ENCODE data around the gene COL13A1. TPM values are rescaled to one million over a fixed set of nuclear protein-coding genes. Genes with fewer than 3 reads are reported as not detected.

The COL13A1 gene
- total RNA-seq, 4 donors from 2014 or later, result 0.19 to 6.9 (median 2.4) TPM

GRCh38 chr10:69880301-69881081 lies 78.8 kb downstream of the COL13A1 start:
- Histone ChIP-seq H3K4me1 (no peaks in the 10 kb centered on the region), H3K27me3 (no peaks in the 10 kb centered on the region), H3K4me3 (no peak overlapping the region), H3K9me3 (no peaks in the 10 kb centered on the region), H3K36me3 (no peaks in the 10 kb centered on the region), H3K27ac (no peak overlapping the region)
- TF ChIP-seq POLR2A (IDR thresholded peaks at IDR 0.05) (no peak), CTCF (IDR thresholded peaks at IDR 0.05 in 4 of 5, conservative IDR thresholded peaks at IDR 0.05 in 1 of 5) (no peak)
- in situ Hi-C loops (cut with MboI; ENCODE audit: low sequenced_read_pairs in 4 of 4) (no loop called here), intact Hi-C loops (cut with DNase I; ENCODE audit: low total_unique reads) (no loop called here)
- ATAC-seq (no peak), DNase-seq (no peak)

GRCh38 chr10:69881202-69881601 lies 79.5 kb downstream of the COL13A1 start:
- no peaks in the 10 kb centered on the region for H3K9me3 ChIP-seq
- TF ChIP-seq POLR2A (IDR thresholded peaks at IDR 0.05), result no peak
- no peak for TF ChIP-seq CTCF (IDR thresholded peaks at IDR 0.05 in 4 of 5, conservative IDR thresholded peaks at IDR 0.05 in 1 of 5)
- no peak overlapping the region for H3K27ac ChIP-seq
- in situ Hi-C loops (cut with MboI; ENCODE audit: low sequenced_read_pairs in 4 of 4), result no loop called here
- intact Hi-C loops (cut with DNase I; ENCODE audit: low total_unique reads), result no loop called here
- H3K4me1 ChIP-seq, result no peaks in the 10 kb centered on the region
- no peak for ATAC-seq
- no peaks in the 10 kb centered on the region for H3K27me3 ChIP-seq
- H3K4me3 ChIP-seq, result no peak overlapping the region
- no peaks in the 10 kb centered on the region for H3K36me3 ChIP-seq
- DNase-seq, result no peak

- intact Hi-C loops (cut with DNase I; ENCODE audit: low total_unique reads), result loop anchor here (1.0 to 2.0 kb wide), 2 partner anchors 17 to 31 kb away; no protein-coding TSS in a partner anchor
- peak; percentile 88 to 91 for ATAC-seq
Observed at GRCh38 chr10:69883310-69884023, 81.8 kb downstream of the COL13A1 start.

DNA sequence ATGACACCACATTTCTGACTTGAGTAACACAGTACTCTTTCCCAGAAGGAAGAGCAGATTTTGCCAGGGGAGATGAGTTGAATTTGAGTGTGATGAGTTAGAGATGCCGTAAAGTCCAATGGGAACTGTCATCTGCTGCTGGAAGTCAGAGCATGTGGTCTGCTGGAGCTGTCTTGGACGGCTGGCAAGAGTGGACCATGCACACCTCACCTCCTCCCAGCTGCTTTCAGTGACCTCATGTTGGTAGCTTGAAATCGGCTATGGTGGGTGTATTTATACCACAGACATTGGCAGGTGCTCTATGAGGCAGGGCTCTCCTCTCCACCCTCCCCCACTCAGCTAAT lies 82.3 kb downstream of the COL13A1 start:
- DNase-seq (no peak), ATAC-seq (peak in 1 of 2 donors; percentile 18)
- no peak overlapping the region for H3K4me3 ChIP-seq
- no peak for TF ChIP-seq POLR2A (IDR thresholded peaks at IDR 0.05)
- TF ChIP-seq CTCF (IDR thresholded peaks at IDR 0.05 in 4 of 5, conservative IDR thresholded peaks at IDR 0.05 in 1 of 5), result no peak
- no peaks in the 10 kb centered on the region for H3K4me1 ChIP-seq
- intact Hi-C loops (cut with DNase I; ENCODE audit: low total_unique reads) (no loop called here), in situ Hi-C loops (cut with MboI; ENCODE audit: low sequenced_read_pairs in 4 of 4) (no loop called here)
- no peak overlapping the region for H3K27ac ChIP-seq
- no peaks in the 10 kb centered on the region for H3K9me3 ChIP-seq
- peaks cover 0 to 3% of the 10 kb centered on the region in 2 donors for H3K36me3 ChIP-seq
- H3K27me3 ChIP-seq, result no peaks in the 10 kb centered on the region

More at GRCh38 chr10:69883310-69884023, 81.8 kb downstream of the COL13A1 start:
- H3K27me3 ChIP-seq, result no peaks in the 10 kb centered on the region
- TF ChIP-seq CTCF (IDR thresholded peaks at IDR 0.05 in 4 of 5, conservative IDR thresholded peaks at IDR 0.05 in 1 of 5) (peak in 4 of 5 experiments; percentile 45 to 66 (median 49)), POLR2A (IDR thresholded peaks at IDR 0.05) (no peak)
- DNase-seq, result peak; percentile 45 to 66
- in situ Hi-C loops (cut with MboI; ENCODE audit: low sequenced_read_pairs in 4 of 4), result no loop called here
- H3K9me3 ChIP-seq, result no peaks in the 10 kb centered on the region
- H3K4me1 ChIP-seq, result no peaks in the 10 kb centered on the region
- H3K4me3 ChIP-seq, result no peak overlapping the region
- peak overlapping the region in 1 of 4 donors; percentile 15 for H3K27ac ChIP-seq
- H3K36me3 ChIP-seq, result peaks cover 0 to 3% of the 10 kb centered on the region in 2 donors
